ENCODE results near the gene SPON1. TPM values are rescaled to one million over a fixed set of nuclear protein-coding genes. Genes with fewer than 3 reads are reported as not detected.

The SPON1 gene
- total and polyA plus RNA-seq, 11 donors = 1.6 to 20.0 (median 6.8) TPM

DNA sequence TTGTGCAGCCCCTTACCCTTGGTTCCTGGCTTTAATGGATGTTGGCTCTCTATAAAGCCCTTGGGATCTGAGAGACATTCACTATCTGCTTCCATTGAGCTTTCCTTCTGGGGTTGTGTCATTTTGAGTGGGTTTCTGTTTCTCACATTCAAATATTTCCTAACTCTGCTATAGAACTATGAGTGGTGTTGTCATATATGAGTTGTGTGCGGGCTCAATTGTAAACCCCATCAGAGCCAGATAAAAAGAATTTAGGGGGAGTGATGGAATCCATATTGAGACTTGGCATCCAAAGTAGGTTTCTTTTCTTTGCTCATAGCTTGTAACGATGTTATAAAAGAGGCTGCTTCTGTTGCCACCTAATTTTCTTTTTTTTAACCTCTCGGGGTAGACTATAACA is 41.8 kb upstream of the SPON1 start:
- WGBS, 4 donors = 60 to 82% (median 71%) methylated on average over 3 of the region's 3 CpGs
- Histone ChIP-seq H3K9me3 (no peaks in the 10 kb centered on the region), H3K27ac (no peak overlapping the region), H3K4me3 (no peak overlapping the region), H3K36me3 (no peaks in the 10 kb centered on the region), H3K4me1 (peaks cover 0 to 20% (median 5%) of the 10 kb centered on the region in 12 donors), H3K27me3 (peaks cover 0 to 7% (median 0%) of the 10 kb centered on the region in 9 donors)
- no peak for ATAC-seq
- intact Hi-C loops (cut with DNase I) = no loop called here
- TF ChIP-seq, protein P1, sequence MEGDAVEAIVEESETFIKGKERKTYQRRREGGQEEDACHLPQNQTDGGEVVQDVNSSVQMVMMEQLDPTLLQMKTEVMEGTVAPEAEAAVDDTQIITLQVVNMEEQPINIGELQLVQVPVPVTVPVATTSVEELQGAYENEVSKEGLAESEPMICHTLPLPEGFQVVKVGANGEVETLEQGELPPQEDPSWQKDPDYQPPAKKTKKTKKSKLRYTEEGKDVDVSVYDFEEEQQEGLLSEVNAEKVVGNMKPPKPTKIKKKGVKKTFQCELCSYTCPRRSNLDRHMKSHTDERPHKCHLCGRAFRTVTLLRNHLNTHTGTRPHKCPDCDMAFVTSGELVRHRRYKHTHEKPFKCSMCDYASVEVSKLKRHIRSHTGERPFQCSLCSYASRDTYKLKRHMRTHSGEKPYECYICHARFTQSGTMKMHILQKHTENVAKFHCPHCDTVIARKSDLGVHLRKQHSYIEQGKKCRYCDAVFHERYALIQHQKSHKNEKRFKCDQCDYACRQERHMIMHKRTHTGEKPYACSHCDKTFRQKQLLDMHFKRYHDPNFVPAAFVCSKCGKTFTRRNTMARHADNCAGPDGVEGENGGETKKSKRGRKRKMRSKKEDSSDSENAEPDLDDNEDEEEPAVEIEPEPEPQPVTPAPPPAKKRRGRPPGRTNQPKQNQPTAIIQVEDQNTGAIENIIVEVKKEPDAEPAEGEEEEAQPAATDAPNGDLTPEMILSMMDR (IDR thresholded peaks at IDR 0.05) = no peak
- TF ChIP-seq POLR2A (IDR thresholded peaks at IDR 0.05) = no peak
- DNase-seq = no peak

DNA sequence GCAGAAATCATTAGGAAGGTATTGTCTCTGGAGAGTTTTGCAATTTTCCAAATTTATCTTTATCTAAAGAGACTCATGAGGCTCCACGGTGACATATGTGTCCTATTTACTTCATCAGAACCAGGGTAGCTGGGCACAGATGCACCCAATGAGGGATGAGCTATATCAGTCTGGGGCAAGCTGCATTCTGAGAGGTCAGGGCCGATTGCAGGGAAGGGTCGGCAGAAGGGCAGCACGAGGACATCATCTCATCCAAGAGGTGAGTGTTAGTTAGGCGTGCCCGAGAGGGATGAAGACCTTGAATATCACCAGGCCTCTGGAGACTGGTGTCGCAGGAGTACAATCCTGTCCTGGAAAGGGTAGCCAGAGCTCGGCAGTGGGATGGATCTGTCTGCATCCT is 41.0 kb upstream of the SPON1 start:
- Histone ChIP-seq H3K27ac (no peak overlapping the region), H3K36me3 (no peaks in the 10 kb centered on the region), H3K4me3 (no peak overlapping the region), H3K9me3 (no peaks in the 10 kb centered on the region), H3K4me1 (peaks cover 0 to 20% (median 5%) of the 10 kb centered on the region in 12 donors), H3K27me3 (peaks cover 0 to 7% (median 0%) of the 10 kb centered on the region in 9 donors)
- 63 to 78% (median 77%) methylated on average over 8 of the region's 8 CpGs for WGBS, 4 donors
- ATAC-seq = no peak
- TF ChIP-seq, protein P1 (IDR thresholded peaks at IDR 0.05) = no peak
- no peak for DNase-seq
- intact Hi-C loops (cut with DNase I) = no loop called here

DNA sequence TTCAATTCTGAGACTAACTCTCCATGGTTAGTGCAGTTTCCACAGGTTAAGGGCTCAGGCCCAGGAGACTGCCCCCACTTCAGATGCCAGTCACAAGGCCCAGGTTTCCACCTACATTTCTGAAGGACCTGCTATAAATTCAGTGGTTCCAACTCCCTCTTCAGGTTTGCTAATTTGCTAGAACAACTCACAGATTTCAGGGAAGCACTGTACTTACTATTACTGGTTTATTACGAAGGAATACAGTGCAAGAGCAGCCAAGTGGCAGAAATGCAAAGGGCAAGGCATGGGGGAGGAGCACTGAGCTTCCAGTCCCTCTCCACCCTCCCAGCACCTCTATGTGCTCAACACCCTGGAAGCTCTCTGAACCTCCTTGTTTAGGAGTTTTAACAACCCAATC is 39.3 kb upstream of the SPON1 start:
- 64 to 82% (median 74%) methylated on average over 1 of the region's 1 CpG for WGBS, 4 donors
- peaks cover 0 to 4% (median 0%) of the 10 kb centered on the region in 9 donors for H3K27me3 ChIP-seq
- DNase-seq (no peak), ATAC-seq (no peak)
- no peak for TF ChIP-seq POLR2A (IDR thresholded peaks at IDR 0.05)
- TF ChIP-seq, protein P1 (IDR thresholded peaks at IDR 0.05) = no peak
- H3K4me1 ChIP-seq = peaks cover 0 to 20% (median 5%) of the 10 kb centered on the region in 12 donors
- H3K9me3 ChIP-seq = peaks cover 0 to 3% (median 0%) of the 10 kb centered on the region in 12 donors
- H3K4me3 ChIP-seq = no peak overlapping the region
- no peaks in the 10 kb centered on the region for H3K36me3 ChIP-seq
- peak overlapping the region in 9 of 12 donors; percentile 1 to 78 (median 35) for H3K27ac ChIP-seq
- intact Hi-C loops (cut with DNase I) = no loop called here

DNA sequence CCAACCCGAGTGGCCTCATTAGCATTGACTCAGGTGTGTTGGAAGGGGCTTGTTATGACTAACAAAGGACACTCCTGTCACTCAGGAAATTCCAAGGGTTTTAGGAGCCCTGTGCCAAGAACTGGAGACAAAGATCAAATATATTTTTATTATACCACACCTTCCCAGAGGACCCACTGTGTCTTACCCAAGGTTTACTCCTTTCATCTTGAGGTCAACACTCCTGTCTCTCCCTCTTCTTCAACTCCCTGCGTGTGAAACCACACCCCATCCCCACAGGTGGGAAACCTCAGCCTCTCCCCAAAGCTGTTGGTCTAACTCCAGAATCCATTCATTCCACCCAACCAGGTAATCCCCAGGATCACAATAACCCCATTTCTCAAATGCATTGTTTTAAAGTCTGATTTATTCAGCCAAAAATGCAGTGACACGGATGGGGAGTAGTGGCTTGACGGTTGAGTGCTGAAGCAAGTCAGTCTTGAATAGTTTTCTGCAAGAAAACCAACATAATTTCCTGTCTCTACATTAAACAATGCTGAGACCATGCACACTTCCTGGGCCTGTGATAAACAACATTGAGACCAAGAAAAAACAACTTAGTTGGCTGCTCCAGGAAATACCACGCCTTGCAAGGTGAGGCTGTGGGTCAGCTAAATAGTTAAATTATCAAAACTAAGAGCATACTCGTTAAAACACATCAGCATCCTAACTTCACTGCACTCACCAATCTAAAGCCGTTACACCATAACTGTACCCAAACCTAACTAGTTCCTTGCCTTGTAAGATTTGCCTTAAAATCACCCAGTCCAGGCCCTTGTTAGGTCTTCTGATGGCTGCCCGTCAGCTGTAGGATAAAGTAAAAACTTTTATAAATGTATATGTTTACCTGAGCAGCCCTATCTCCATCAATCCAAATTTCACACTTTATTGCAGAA is 38.5 kb upstream of the SPON1 start:
- H3K27ac ChIP-seq = peak overlapping the region in 8 of 12 donors; percentile 3 to 78 (median 40)
- no peak for ATAC-seq
- H3K27me3 ChIP-seq = peaks cover 0 to under 1% (median 0%) of the 10 kb centered on the region in 9 donors
- intact Hi-C loops (cut with DNase I) = no loop called here
- peaks cover 0 to 3% (median 0%) of the 10 kb centered on the region in 12 donors for H3K9me3 ChIP-seq
- H3K4me1 ChIP-seq = peaks cover 0 to 28% (median 6%) of the 10 kb centered on the region in 12 donors
- WGBS, 4 donors = 51 to 58% (median 56%) methylated on average over 8 of the region's 8 CpGs
- H3K36me3 ChIP-seq = no peaks in the 10 kb centered on the region
- no peak for DNase-seq
- no peak overlapping the region for H3K4me3 ChIP-seq
- TF ChIP-seq, protein P1 (IDR thresholded peaks at IDR 0.05) = no peak
- TF ChIP-seq POLR2A (IDR thresholded peaks at IDR 0.05) = no peak

Measured in heart left ventricle (tissue), 16 donors.